Subcutaneous adipose tissue (tissue), 4 donors: Measurements from ENCODE around the gene RCOR1. TPM values are rescaled to one million over a fixed set of nuclear protein-coding genes. Genes with fewer than 3 reads are reported as not detected.

ENCODE experiments used
- CTCF ChIP-seq: fragments of 450-650 bp; IDR thresholded peaks from one replicate; pipeline ENCODE4 v1.5.1; 2016; ENCODE audit warnings: low read depth, mild to moderate bottlenecking, control low read depth, antibody characterized with exemption, moderate library complexity
- total RNA-seq, 4 donors: library from RNA; depleted of rRNA; stranded (reverse); fragments of >200 nt; gene quantifications; one replicate each; pipeline ENCODE4 v1.1.0, GENCODE V29; 2016

RCOR1 gene
- total RNA-seq, 4 donors from 2014 or later = 17.6 to 24.3 (median 22.1) TPM

- TF ChIP-seq CTCF = no peak
Measured at GRCh38 chr14:102654298-102654697, 61.8 kb downstream of the RCOR1 start.

GRCh38 chr14:102655137-102655536, 62.7 kb downstream of the RCOR1 start:
- TF ChIP-seq CTCF = no peak

- TF ChIP-seq CTCF = no peak
Measured at GRCh38 chr14:102659797-102660196, 67.3 kb downstream of the RCOR1 start.

- TF ChIP-seq CTCF = no peak
Measured at GRCh38 chr14:102661614-102662013, 69.2 kb downstream of the RCOR1 start.

GRCh38 chr14:102662636-102663430, 70.4 kb downstream of the RCOR1 start:
- no peak for TF ChIP-seq CTCF

GRCh38 chr14:102663440-102663839, 71.0 kb downstream of the RCOR1 start:
- TF ChIP-seq CTCF = no peak

- no peak for TF ChIP-seq CTCF
Measured at GRCh38 chr14:102665621-102666020, 73.2 kb downstream of the RCOR1 start.
